K562 (cell line): ENCODE results near the gene ARL4D. TPM values are rescaled to one million over a fixed set of nuclear protein-coding genes. Genes with fewer than 3 reads are reported as not detected.

ENCODE experiments used
- CCNT2 ChIP-seq: IDR thresholded peaks from 2 replicates; pipeline ENCODE4 v1.6.1; 2011; ENCODE audit warnings: borderline replicate concordance, low read depth, mild to moderate bottlenecking, moderate library complexity, mixed read lengths, low read length; ENCODE audit not compliant: insufficient read length; ENCODE audit errors: extremely low read depth
- DMBX1 ChIP-seq: fragments of 250-450 bp; sonication (Bioruptor Pico); IDR thresholded peaks from 2 replicates; pipeline ENCODE4 v1.8.0; 2022; ENCODE audit warnings: inconsistent platforms, mild to moderate bottlenecking, moderate library complexity, borderline replicate concordance
- GTF2E2 ChIP-seq: fragments of 200-800 bp; sonication (Bioruptor generic); IDR thresholded peaks from 2 replicates; pipeline ENCODE4 v1.6.1; 2016; ENCODE audit warnings: missing genetic modification characterization, missing compliant biosample characterization
- HOXB6 ChIP-seq: fragments of 250-450 bp; sonication (Bioruptor Pico); IDR thresholded peaks from 2 replicates; pipeline ENCODE4 v1.5.1; 2022; ENCODE audit warnings: mild to moderate bottlenecking, borderline replicate concordance
- ID3 ChIP-seq, 2 experiments: fragments of 250-450 bp in 1 of 2; fragments of 450-650 bp in 1 of 2; sonication (Bioruptor Pico) in 1 of 2; IDR thresholded peaks; 2 replicates each; pipeline versions ENCODE4 v1.6.1 to v1.8.0; 2016 to 2021; ENCODE audit warnings: mild to moderate bottlenecking in 2 of 2, moderate library complexity in 2 of 2, missing compliant biosample characterization in 1 of 2, missing genetic modification characterization in 1 of 2
- KDM2B ChIP-seq: fragments of 250-450 bp; sonication (Bioruptor Pico); IDR thresholded peaks from 2 replicates; pipeline ENCODE4 v1.8.0; 2021; ENCODE audit warnings: mild to moderate bottlenecking, moderate library complexity
- MAFF ChIP-seq: IDR thresholded peaks from 2 replicates; pipeline ENCODE4 v1.6.1; 2012; ENCODE audit warnings: low read length, improper control_type of control experiment
- MCM2 ChIP-seq: fragments of 450-650 bp; IDR thresholded peaks from 2 replicates; pipeline ENCODE4 v1.6.1; 2017; ENCODE audit warnings: low read depth, mild to moderate bottlenecking
- MCM5 ChIP-seq: fragments of 450-650 bp; IDR thresholded peaks from 2 replicates; pipeline ENCODE4 v1.6.1; 2016; ENCODE audit warnings: low read depth
- NCOA6 ChIP-seq: fragments of 450-650 bp; IDR thresholded peaks from 2 replicates; pipeline ENCODE4 v1.6.1; 2017; ENCODE audit warnings: mild to moderate bottlenecking
- NFE2L1 ChIP-seq: fragments of 450-650 bp; IDR thresholded peaks from 2 replicates; pipeline ENCODE4 v1.6.1; 2016; ENCODE audit warnings: missing genetic modification characterization, low read depth, mild to moderate bottlenecking, missing compliant biosample characterization, moderate library complexity, borderline replicate concordance
- NUFIP1 ChIP-seq: fragments of 450-650 bp; IDR thresholded peaks from 2 replicates; pipeline ENCODE4 v1.6.1; 2018; ENCODE audit not compliant: partially characterized antibody
- STAG1 ChIP-seq: sonication (generic); formaldehyde crosslinking; IDR thresholded peaks from 2 replicates; pipeline ENCODE4 v1.5.0; 2020; ENCODE audit warnings: missing genetic modification reagents, borderline replicate concordance
- TAF1 ChIP-seq: IDR thresholded peaks from 2 replicates; pipeline ENCODE4 v1.6.1; 2011; ENCODE audit warnings: mild to moderate bottlenecking, low read length, moderate library complexity; ENCODE audit not compliant: insufficient read depth, control insufficient read depth, severe bottlenecking; ENCODE audit errors: extremely low read depth
- TBL1XR1 ChIP-seq, 2 experiments: IDR thresholded peaks; 2 replicates each; pipeline ENCODE4 v1.6.1; 2012; ENCODE audit warnings: improper control_type of control experiment in 2 of 2, low read length in 2 of 2, mild to moderate bottlenecking in 1 of 2
- TCF7L2 ChIP-seq: fragments of 150-350 bp; IDR thresholded peaks from 2 replicates; pipeline ENCODE4 v1.6.1; 2016; ENCODE audit warnings: low read depth, mild to moderate bottlenecking, low read length, moderate library complexity
- TCFL5 ChIP-seq: fragments of 250-450 bp; sonication (Bioruptor Pico); conservative IDR thresholded peaks from 2 replicates; pipeline ENCODE4 v1.6.1; 2021; ENCODE audit warnings: mild to moderate bottlenecking, moderate library complexity, matching md5 sums
- ZBTB2 ChIP-seq: fragments of 450-650 bp; IDR thresholded peaks from 2 replicates; pipeline ENCODE4 v1.6.1; 2016; ENCODE audit warnings: antibody characterized with exemption
- ZC3H4 ChIP-seq: sonication (generic); formaldehyde crosslinking; IDR thresholded peaks from 2 replicates; pipeline ENCODE4 v1.9.0; 2021; ENCODE audit warnings: missing genetic modification reagents, borderline replicate concordance
- ZNF12 ChIP-seq: sonication (generic); formaldehyde crosslinking; IDR thresholded peaks from 2 replicates; pipeline ENCODE4 v1.4.0; 2020; ENCODE audit warnings: mild to moderate bottlenecking, missing genetic modification reagents
- ZNF143 ChIP-seq: sonication (generic); formaldehyde crosslinking; IDR thresholded peaks from 2 replicates; pipeline ENCODE4 v1.9.0; 2022; ENCODE audit warnings: mild to moderate bottlenecking, missing genetic modification reagents
- ZNF24 ChIP-seq: fragments of 450-650 bp; IDR thresholded peaks from 2 replicates; pipeline ENCODE4 v1.6.1; 2016
- ZNF347 ChIP-seq: fragments of 450-650 bp; formaldehyde crosslinking; IDR thresholded peaks from 2 replicates; pipeline ENCODE4 v1.4.0; 2020; ENCODE audit warnings: low read depth, mild to moderate bottlenecking, moderate library complexity
- ZNF695 ChIP-seq: fragments of 450-650 bp; formaldehyde crosslinking; IDR thresholded peaks from 2 replicates; pipeline ENCODE4 v1.4.0; 2020; ENCODE audit warnings: mild to moderate bottlenecking, moderate library complexity
- ZNF699 ChIP-seq: fragments of 250-450 bp; sonication (Bioruptor Pico); IDR thresholded peaks from 2 replicates; pipeline ENCODE4 v1.8.0; 2021; ENCODE audit warnings: mild to moderate bottlenecking, moderate library complexity; ENCODE audit not compliant: insufficient replicate concordance
- ZNF76 ChIP-seq: fragments of 250-450 bp; sonication (Bioruptor Pico); IDR thresholded peaks from 2 replicates; pipeline ENCODE4 v1.4.0; 2020; ENCODE audit warnings: mild to moderate bottlenecking, moderate library complexity, borderline replicate concordance
- polyA plus RNA-seq, 8 experiments: library from polyadenylated mRNA; depleted of rRNA in 4 of 8; stranded (reverse) in 5 of 8; unstranded in 3 of 8; fragments of >200 nt; fragmentation: Nextera tagmentation in 2 of 8; fragmentation: Illumina TruSeq in 1 of 8; extraction: Ambion mirVana in 2 of 8; extraction: Trizol in 1 of 8; gene quantifications; 2 replicates each; pipeline versions ENCODE4 v1.2.1 to v1.2.3, GENCODE V29; 2011 to 2014; ENCODE audit warnings: inconsistent platforms in 1 of 8, missing spikeins in 1 of 8
- total RNA-seq, 7 experiments: library from RNA; depleted of rRNA in 6 of 7; stranded (reverse); fragments of >200 nt in 6 of 7; fragmentation: Illumina TruSeq in 2 of 7; extraction: Trizol in 2 of 7; gene quantifications; 2 replicates each; pipeline versions ENCODE4 v1.2.1 to v1.2.3, GENCODE V29; 2011 to 2021; ENCODE audit warnings: low replicate concordance in 1 of 7
- TF ChIP-seq, protein P1 (sequence below): fragments of 450-650 bp; formaldehyde crosslinking; IDR thresholded peaks from 2 replicates; pipeline ENCODE4 v1.4.0; 2020; ENCODE audit warnings: mild to moderate bottlenecking
- TF ChIP-seq, protein P2 (sequence below): sonication (generic); formaldehyde crosslinking; IDR thresholded peaks from 2 replicates; pipeline ENCODE4 v1.8.1; 2023; ENCODE audit warnings: mild to moderate bottlenecking, missing genetic modification reagents

ARL4D gene
- total and polyA plus RNA-seq, 9 of the 15 experiments (the other 6 are each of a cell fraction or from before 2014, with no cell fraction given) = 0.07 to 0.53 (median 0.28) TPM; not detected in 1

DNA sequence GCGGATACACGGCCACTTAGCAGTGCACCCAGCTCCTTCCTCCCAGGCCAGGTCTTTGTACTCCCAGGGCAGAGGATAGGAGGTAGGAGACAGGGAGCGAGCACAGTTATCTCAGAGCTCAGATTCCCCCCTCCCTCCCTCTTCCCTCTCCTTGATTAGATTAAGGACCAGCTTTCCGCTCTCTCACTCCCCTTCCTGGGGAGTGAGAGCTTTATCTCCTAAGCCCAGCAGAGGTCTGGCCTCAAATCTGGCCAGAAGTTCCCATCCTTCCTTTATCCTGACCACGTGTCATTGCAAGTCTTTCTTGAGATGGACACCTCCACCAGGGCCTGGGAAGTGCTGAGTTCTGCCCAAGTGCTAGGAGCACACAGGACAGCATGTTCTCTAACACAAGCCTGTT lies 5.1 kb downstream of the ARL4D start (continued):
- TF ChIP-seq ZNF24 (no peak), TAF1 (no peak), ZNF12 (CRISPR knock-in tag) (no peak), TCFL5 (no peak), GTF2E2 (tag) (no peak), NUFIP1 (no peak), NCOA6 (no peak), ZNF347 (CRISPR knock-in tag) (no peak), STAG1 (CRISPR knock-in tag) (no peak), ZNF143 (CRISPR knock-in tag) (no peak), KDM2B (CRISPR knock-in tag) (no peak), HOXB6 (no peak), ZC3H4 (no peak), TCF7L2 (no peak), MCM5 (no peak), MAFF (no peak), ZNF76 (CRISPR knock-in tag) (no peak), DMBX1 (CRISPR knock-in tag) (peak; percentile 82), TBL1XR1 (IDR thresholded peaks at IDR 0.05; ENCODE audit: low read length in 2 of 2) (peak in 1 of 2 experiments; percentile 74; a peak in 2 of 4 replicates), ZNF695 (no peak), CCNT2 (no peak), ZNF699 (CRISPR knock-in tag) (no peak), ZBTB2 (no peak), NFE2L1 (no peak), MCM2 (no peak), ID3 (CRISPR knock-in tag; IDR thresholded peaks at IDR 0.05) (no peak), ID3 (tag; IDR thresholded peaks at IDR 0.05) (peak; percentile 90)
- TF ChIP-seq, protein P1, sequence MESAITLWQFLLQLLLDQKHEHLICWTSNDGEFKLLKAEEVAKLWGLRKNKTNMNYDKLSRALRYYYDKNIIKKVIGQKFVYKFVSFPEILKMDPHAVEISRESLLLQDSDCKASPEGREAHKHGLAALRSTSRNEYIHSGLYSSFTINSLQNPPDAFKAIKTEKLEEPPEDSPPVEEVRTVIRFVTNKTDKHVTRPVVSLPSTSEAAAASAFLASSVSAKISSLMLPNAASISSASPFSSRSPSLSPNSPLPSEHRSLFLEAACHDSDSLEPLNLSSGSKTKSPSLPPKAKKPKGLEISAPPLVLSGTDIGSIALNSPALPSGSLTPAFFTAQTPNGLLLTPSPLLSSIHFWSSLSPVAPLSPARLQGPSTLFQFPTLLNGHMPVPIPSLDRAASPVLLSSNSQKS (CRISPR knock-in tag) = no peak
- TF ChIP-seq, protein P2, sequence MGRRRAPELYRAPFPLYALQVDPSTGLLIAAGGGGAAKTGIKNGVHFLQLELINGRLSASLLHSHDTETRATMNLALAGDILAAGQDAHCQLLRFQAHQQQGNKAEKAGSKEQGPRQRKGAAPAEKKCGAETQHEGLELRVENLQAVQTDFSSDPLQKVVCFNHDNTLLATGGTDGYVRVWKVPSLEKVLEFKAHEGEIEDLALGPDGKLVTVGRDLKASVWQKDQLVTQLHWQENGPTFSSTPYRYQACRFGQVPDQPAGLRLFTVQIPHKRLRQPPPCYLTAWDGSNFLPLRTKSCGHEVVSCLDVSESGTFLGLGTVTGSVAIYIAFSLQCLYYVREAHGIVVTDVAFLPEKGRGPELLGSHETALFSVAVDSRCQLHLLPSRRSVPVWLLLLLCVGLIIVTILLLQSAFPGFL = no peak
